AG10803 (cell line): ENCODE data around the gene SMIM17.
"Not testable (repeated sequence)": the region's sequence is repeated elsewhere in the genome, so short reads cannot be mapped to it uniquely, and the experiment has no call there.

ENCODE experiments used
- DNase-seq: peaks from one replicate; pipeline ENCODE4 v3.0.0; 2010; ENCODE audit warnings: low read depth
- H3K4me3 ChIP-seq: 2 replicates; pipeline ENCODE4 v1.5.1; 2011; ENCODE audit warnings: mild to moderate bottlenecking, low read length, control low read depth
- TF ChIP-seq, protein P1 (sequence below): conservative IDR thresholded peaks from 2 replicates; pipeline ENCODE4 v1.5.1; 2011; ENCODE audit warnings: mild to moderate bottlenecking, low read length, control low read depth, inconsistent platforms

The SMIM17 gene

DNA sequence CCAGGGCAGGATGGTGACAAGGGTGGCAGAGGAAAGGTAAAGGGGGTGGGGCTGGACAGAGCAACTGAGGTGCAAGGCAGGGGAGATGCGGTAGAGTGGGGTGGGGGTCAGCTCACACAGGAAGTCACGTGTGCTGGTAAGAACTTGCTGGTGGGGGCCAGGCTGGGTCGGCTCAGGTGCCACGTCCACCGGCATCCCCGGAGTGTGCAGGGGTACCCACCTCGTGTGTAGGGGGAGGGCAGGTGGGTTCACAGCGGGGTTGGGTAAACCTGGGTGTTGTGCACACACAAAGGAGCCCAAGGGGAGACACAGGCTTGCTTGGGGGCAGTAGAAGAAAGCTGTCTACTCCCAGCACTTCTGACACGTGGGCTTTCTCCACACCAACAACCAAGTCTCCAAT lies 25.7 kb downstream of the SMIM17 start:
- DNase-seq: no peak

GRCh38 chr19:56670401-56670960 lies 27.5 kb downstream of the SMIM17 start:
- H3K4me3 ChIP-seq: no peak overlapping the region
- DNase-seq: no peak
- TF ChIP-seq, protein P1, sequence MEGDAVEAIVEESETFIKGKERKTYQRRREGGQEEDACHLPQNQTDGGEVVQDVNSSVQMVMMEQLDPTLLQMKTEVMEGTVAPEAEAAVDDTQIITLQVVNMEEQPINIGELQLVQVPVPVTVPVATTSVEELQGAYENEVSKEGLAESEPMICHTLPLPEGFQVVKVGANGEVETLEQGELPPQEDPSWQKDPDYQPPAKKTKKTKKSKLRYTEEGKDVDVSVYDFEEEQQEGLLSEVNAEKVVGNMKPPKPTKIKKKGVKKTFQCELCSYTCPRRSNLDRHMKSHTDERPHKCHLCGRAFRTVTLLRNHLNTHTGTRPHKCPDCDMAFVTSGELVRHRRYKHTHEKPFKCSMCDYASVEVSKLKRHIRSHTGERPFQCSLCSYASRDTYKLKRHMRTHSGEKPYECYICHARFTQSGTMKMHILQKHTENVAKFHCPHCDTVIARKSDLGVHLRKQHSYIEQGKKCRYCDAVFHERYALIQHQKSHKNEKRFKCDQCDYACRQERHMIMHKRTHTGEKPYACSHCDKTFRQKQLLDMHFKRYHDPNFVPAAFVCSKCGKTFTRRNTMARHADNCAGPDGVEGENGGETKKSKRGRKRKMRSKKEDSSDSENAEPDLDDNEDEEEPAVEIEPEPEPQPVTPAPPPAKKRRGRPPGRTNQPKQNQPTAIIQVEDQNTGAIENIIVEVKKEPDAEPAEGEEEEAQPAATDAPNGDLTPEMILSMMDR: no peak

More for the DNA sequence above, 25.7 kb downstream of the SMIM17 start:
- TF ChIP-seq, protein P1: no peak
- H3K4me3 ChIP-seq: no peak overlapping the region

GRCh38 chr19:56670961-56671612 lies 28.1 kb downstream of the SMIM17 start:
- TF ChIP-seq, protein P1: no peak
- DNase-seq: no peak
- H3K4me3 ChIP-seq: no peak overlapping the region

GRCh38 chr19:56671613-56671994 lies 28.6 kb downstream of the SMIM17 start, which contains the start of gene ZNF835:
TSS of gene ZNF835 (minus strand) at chr19:56671757. CDS start at chr19:56665198, 6,559 bp downstream.
- DNase-seq: no peak
- H3K4me3 ChIP-seq: no peak within 1 kb of the TSS
- TF ChIP-seq, protein P1: no peak

- not testable (repeated sequence) for H3K4me3 ChIP-seq
These were observed 29.7 kb downstream of the SMIM17 start for GRCh38 chr19:56672610-56673009.

GRCh38 chr19:56678205-56678604 lies 35.2 kb downstream of the SMIM17 start:
- TF ChIP-seq, protein P1: no peak
- no peak for DNase-seq
- H3K4me3 ChIP-seq: no peak overlapping the region

More at GRCh38 chr19:56672610-56673009, 29.7 kb downstream of the SMIM17 start:
- not testable (repeated sequence) for DNase-seq

GRCh38 chr19:56681702-56682101 lies 38.7 kb downstream of the SMIM17 start:
- TF ChIP-seq, protein P1: no peak
- DNase-seq: no peak
- no peak overlapping the region for H3K4me3 ChIP-seq
